Muscle of arm (tissue), 12 donors: Measurements from ENCODE around the gene CA12. TPM values are rescaled to one million over a fixed set of nuclear protein-coding genes. Genes with fewer than 3 reads are reported as not detected.

Source experiments
- DNase-seq: peaks from one replicate; pipeline ENCODE4 v3.0.0-alpha.2; 2013
- polyA plus RNA-seq, 12 donors: library from polyadenylated mRNA; unstranded; fragments of 120-200 nt; gene quantifications; one replicate each; pipeline ENCODE4 v1.2.1, GENCODE V29; 2013; ENCODE audit not compliant: insufficient read length in 12 of 12

The CA12 gene
- polyA plus RNA-seq, 12 donors: 0.88 to 11.3 (median 1.4) TPM; not detected in 1

DNA sequence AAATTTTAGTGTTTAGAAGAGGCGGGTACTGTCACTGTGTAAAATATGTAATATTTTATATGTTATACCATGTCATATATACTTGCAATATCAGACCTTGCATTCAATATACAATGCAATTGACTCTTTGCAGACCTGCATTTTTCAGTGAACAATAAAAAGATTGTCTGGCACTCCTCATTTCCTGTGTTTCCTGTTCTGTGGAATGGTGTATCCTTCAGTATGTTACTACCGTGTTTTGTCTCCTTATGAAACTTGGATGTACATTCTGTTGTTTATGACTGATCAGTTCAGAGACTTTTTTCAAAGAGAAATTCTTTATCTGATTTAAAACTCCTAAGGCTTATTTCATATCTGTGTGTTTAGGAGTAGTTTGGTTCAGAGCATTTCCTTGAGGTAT, 72.7 kb downstream of the CA12 start:
- no peak for DNase-seq

DNA sequence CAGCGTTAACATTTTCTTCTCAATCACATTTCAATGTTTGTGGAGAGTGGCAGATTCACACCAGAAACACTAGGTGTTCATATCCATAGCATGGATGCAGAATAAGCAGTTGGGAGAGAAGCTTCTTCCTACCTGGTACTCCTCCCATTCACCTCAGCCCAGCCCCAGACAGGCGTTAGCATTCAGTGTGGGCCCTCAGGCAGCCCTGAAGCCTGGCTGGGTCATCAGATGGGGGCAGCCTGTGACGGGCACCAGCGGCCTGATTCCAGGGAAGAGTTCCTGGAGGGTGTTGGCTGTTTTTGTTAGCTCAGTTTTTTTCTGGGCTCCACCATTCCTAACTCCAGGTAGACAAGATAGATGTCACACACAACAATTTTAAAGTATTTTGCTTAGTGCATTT, 73.2 kb downstream of the CA12 start:
- no peak for DNase-seq

DNA sequence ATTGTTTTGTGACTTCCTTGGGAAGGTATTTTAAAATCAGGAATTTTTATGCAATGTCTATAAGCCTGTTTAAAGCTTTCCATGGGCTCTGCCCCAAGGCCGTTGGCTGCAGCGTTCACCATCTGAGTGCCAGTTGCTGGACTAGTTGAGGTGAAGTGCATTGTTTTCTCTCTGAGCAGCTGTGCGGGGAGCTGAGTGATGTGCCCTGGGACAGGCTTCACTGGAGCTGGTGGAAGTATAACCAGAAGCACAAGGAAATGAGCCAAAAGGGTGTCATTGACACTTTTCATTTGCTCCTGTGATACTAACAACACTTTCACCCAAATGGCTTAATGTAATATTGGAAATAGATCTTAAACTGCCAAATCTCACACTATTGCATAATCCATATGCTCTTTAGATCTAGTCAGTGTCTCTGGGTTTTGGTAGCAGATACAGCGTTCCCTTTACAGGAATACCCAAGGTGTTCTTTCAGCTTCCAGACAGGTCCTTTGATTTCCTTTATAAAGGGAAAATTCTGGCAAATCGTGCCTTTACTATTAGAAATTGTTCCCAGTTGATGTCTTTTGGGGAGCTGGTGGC, 75.1 kb downstream of the CA12 start:
- DNase-seq: no peak

DNA sequence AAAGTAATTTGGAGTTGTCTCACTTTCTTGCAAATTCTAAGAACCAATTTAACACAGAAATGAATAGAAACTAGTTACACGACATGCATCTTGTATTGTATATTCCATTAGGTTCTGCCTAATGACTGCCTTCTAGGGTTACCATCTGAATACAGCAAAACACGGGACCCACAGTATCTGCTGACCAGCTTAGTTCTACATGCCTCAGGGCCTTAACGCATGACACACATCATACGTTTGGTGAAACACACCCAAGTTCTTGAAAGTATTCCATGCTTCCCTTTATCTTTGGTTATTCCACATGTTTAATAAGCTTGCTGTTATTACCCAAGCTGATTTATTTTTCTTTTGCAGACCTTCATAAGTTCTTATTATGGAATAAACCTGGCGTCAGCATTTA, 76.4 kb downstream of the CA12 start:
- no peak for DNase-seq

DNA sequence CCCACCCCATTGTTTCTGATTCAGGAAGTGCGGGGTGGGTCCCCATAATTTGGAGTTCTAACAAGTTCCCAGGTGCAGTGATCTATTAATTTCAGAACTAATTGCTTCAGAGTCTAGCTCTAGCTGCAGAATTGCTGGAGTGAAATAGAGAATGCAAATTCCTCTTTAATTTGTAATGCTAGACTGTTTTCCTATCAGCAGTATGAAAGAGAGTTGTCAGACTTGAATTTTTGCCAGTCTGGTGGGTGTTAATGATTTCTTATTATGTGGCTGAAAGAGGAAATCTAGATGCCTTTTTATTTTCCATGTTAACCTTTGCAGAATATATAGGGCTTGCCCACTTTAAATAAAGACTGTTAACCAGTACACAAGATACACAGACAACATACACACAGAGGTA, 80.6 kb downstream of the CA12 start:
- no peak for DNase-seq

DNA sequence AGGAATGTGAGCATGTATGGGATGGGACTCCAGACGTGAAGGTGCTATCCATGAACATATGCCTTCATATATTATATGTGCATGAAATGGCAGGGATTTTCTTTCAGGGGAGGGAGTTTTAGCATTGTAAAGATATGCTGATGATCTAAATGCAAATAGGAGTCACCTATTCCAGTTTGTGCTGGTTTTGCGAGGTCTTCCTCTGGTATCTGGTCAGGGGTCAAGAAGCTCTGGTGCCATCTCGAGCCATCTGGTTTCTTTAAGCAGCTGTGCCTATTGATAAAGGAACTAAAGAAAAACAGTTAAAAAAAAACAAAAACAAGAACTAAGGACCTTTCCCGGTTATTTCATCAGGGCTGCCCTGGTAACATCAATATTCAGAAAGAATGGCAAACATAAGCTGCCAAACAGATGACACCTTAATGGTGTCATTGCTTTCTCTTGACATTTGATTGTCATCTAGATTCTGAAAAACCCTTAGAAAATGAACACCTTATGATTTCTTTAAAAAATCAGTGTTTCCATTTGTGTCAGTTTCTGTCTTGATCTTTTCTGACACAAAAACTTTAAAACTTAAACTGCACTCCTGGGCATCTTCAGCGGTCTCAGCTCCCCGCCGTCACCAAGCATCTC, 81.6 kb downstream of the CA12 start:
- no peak for DNase-seq

DNA sequence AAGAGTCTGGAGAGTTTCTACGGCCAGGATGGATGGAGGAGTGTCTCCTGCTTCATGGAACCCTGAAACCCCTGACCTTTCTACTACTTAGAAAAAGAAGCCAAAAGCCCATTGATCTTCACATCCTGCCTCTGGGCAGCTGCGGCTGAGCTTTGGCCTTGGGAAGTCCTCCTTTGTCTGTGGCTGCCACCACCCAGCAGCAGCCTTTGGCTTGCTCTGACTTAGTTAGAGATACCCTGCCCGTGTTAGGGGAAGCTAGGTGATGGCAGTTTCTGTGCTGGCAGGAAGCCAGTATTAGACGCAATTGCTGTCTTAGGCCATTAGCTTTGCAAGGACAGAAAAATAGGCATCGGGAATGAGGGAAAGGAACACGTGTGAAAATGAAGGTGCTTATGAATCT, 85.5 kb downstream of the CA12 start:
- DNase-seq: no peak

DNA sequence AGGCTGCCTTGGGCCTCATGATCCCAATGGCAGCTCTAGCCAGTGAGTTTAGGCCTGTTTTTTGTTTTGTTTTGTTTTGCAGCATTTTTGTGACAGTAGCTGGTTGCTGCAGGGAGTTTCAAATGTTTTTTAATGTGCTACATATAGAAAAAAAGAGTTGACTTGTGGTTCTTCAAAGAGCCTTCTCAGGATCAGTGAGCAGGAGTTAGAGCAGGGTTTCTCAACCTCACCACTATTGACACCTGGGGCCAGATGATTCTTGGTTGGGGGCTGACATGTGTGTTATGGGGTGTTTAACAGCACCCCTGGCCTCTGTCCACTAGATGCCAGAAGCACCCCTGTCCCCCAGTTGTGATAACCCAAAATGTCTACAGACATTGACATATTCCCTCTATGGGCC, 86.3 kb downstream of the CA12 start:
- DNase-seq: no peak

DNA sequence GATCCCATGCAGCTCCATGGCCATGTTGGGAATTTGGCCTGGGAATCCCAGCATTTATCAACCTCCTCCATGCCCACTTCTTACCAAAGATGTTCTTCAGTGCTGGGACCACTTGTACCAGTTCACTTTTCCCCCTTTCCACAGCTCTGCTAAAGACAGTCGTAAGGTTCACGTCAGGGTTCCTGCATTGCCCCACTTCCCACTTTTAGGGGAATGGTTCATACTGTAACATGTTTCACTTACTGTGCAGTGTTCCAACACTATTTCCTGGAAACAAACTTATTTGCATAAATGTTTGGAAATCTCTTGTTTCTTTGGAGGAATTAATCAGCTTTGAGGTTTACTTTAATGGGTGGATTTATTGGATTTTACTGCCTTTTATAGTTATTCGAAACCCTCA, 87.3 kb downstream of the CA12 start:
- DNase-seq: no peak

DNA sequence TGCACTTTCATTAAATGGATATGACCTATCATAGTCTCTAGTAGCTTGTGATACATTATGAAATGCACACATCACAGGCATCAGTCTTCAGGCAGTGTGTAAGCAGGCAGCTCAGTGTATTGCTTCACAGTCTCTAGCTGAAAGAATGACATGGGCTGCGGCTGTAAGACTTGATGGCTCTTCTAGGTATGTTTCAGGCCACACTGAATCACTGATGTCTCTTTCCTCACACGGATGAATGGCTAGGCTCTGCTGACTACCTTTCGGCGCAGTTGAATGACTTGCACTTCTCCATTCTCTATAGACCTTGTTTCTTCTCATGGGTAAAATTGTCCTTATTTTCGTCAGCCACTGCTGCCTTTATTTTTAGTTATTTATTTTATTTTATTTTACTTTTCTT, 88.9 kb downstream of the CA12 start:
- DNase-seq: no peak

DNA sequence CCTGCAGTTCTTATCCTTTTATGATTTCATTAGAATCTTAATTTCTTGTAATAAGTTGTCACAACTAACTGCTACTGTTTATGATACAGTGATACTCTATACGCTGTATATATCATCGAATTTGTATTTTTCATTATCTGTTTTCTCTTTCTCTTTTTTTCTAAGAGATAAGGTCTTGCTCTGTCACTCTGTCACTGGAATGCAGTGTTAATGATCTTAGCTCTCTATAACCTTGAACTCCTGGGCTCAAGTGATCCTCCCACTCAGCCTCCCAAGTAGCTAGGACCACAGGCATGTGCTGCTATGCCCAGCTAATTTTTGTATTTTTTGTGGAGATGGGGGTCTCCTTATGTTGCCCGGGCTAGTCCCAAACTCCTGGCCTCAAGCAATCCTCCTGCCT, 89.4 kb downstream of the CA12 start:
- no peak for DNase-seq

DNA sequence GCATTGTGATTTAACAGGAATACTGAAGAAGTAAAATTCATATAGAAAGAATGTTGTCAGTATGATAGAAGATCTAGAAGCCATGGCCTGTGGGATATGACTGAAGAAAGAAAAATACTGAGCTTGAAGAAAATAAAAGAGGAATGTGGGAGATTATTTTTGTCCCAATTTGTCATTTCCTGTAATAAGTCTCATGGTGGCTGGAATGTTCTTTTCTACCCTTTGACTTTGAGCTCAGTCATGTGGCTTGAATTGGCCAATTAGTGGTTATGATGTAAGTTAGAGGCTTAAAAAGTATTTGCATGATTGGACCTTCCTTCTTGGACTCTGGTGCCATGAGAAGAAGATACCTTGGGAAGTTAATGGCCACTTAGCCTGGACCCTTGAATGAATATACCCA, 90.1 kb downstream of the CA12 start:
- DNase-seq: no peak

DNA sequence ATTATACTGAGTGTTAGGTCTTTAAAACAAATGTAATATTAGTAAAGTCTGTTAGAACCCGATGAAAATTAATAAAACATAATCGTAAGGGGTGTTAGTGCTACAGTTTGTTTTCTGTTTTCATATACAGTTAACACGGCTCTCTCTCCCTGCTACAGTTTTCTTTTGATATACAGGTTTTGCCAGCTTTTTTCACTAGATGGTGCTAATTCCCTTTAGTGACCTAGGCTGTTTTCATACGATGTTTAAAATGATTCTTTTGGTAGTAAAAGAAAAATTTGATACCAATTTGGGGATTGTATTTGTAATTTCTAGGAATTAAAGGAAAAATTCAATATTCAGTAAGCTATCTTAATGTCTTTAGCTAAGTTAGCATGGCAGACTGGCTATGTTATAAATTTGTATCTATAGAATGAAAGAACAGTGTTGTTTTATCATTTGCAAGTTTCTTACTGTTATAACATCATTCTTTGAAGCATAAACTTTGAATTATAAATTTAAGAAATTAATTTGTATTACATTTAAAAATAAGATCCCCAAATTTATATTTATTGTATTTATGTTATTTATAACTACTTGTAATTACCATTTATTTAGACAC, 92.8 kb downstream of the CA12 start:
- peak; percentile 63 for DNase-seq

DNA sequence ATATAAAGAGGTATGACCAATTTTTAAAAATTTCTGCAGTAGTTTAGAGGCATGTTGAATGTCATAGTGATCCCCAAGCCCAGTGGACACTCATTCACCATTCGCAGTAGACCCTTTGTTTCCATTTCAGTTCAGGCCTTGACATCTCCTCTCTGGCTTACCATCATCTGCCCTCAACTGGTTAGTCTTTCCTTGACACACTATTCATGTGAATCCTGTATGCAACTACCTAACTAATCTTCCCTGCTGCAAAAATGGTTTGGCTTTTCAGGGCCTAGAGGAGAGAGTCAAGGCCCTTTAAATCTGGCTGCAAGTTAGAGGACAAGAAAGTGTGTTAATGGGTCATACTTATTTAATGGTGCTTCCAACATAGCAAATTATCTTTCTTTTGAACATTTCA, 93.3 kb downstream of the CA12 start:
- DNase-seq: no peak

DNA sequence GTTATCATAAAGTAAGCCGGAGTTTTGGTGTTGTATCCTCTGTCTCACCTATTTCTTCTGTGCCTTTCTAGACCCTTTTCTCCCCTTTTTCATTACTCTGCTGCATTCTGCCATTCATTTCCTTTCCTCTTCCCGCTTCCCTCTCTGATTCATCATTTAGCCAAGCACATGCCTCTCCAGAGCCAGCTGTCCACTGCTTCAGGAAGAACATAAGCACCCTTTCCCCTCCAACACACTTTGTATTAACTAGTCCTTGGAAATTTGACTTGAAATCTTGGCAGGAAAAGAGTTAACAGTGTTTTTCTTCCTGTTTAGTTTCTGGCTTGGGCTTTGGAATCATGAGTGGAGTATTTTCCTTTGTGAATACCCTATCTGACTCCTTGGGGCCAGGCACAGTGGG, 94.5 kb downstream of the CA12 start:
- DNase-seq: no peak

DNA sequence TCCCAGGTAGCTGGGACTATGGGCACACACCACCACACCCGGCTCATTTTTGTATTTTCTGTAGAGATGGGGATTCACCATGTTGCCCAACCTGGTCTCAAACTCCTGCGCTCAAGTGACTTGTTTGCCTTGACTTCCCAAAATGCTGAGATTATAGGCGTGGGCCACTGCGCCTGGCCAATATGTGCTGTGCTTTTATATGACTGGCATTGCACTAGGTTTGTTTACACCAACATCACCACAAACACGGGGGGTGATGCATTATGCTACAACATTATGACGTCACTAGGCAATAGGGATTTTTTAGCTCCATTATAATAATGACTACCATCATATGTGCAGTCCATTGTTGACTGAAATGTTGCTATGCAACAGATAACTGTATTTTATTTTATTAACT, 97.3 kb downstream of the CA12 start:
- DNase-seq: no peak

DNA sequence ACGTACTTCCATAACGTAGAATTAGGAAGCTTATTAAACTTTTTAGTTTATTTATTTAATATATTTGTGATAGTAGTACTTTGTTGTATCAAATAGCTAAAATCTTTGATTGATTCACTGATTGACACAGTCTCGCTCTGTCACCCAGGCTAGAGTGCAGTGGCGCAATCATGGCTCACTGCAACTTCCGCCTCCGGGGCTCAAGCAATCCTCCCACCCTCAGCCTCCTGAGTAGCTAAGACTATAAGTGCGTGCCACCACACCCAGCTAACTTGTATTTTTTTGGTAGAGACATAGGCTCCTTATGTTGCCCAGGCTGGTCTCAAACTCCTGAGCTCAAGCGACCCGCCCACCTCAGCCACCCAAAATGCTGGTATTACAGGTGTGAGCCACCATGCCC, 98.5 kb downstream of the CA12 start:
- DNase-seq: no peak

DNA sequence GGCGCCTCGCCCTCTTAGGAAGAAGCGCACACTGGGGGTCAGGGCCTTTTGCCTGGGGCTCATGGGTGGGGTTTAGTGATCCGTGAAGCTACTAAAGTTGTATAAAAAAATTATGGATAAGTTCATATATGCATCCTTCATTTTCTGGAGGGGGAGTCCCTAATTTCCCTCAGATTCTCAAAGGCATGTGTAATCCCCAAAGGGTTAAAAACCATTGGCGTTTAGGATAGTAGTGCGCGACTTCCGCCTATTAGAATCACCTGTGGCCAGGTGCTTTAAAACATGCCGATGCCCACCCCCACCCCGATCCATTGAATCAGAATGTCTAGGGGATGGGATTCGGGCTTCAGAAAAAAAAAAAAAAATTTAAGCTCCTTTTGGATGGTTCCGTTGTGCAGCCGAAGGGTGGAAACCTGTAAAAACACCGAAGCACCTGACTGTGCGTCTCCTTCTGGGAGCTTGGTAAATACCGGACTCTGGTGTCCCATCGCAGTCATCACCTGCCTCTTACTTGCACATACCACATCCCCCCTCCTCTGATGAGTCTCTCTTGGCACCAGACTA, 103.7 kb downstream of the CA12 start:
- DNase-seq: peak; percentile 21

DNA sequence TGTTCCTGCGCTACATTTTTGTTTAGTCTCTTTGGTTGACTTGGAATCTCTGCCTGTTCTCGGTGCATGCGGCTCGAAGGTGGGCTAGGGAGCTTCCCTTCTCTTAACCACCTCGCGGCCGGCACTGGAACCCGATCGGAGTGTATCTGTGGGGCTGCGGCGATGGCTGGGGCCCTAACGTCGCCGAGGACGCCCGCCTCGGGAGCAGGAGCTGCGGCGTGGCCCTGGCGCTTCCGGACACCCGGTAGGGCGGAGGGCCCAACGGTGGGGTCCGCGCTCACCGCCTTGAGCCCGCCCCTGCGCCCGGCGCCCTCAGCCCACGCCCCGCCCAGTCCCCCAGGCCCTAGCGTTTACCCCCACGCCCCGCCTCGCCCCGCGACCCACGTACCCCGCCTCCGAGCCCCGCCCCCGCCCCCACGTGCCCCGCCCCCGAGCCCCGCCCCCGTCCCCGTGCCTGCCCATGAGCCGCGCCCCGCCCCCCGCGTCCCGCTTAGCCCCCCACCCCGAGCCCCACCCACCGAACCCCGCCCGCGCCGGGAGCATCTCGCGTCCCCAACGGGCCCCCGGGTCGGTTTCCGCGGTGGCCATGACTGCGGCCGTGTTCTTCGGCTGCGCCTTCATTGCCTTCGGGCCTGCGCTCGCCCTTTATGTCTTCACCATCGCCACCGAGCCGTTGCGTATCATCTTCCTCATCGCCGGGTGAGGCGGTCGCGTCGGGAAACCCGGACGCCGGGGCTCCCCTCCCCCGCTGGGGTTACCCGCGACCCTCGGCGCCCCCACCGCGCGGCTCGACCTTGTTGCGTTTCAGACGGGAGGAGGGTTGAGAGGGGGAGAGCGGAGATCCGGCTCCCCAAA, 104.4 kb downstream of the CA12 start, which contains the start of gene APH1B:
TSS of gene APH1B (plus strand) at position 568 of the 855 bp plus-strand sequence. CDS start at position 587, 19 bp downstream.
- peak; percentile 72 for DNase-seq

DNA sequence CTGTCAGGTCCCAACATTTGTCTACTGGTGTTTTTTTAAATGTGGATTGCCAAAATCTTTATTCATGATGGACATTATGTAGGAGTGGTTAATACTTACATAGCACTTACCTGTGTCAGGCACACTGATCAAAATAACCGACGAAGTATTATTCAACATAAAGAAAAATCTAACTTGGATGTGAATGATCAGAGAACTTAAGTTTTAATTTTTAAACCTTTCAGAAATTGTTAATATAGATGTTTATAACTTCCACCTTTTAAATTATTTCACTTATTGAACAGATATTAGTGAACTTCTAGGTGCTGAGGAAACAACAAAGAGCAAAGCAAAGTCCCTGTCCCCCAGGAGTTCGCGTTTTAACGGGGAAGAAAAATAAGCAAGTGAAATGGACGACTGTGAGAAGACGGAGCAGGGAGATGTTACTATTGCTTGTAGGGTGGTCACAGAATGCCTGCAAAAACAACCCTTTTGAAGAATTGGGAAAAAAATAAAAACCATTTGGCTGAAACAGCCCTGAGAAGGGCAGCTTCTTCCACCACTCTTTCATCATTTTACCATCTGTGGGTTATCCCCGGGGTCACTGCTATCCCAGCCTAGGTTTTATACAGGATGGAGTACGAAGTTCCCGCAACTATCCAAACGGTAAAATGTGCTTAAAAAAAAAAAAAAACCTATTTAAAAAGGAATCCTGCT, 105.2 kb downstream of the CA12 start:
- no peak for DNase-seq

DNA sequence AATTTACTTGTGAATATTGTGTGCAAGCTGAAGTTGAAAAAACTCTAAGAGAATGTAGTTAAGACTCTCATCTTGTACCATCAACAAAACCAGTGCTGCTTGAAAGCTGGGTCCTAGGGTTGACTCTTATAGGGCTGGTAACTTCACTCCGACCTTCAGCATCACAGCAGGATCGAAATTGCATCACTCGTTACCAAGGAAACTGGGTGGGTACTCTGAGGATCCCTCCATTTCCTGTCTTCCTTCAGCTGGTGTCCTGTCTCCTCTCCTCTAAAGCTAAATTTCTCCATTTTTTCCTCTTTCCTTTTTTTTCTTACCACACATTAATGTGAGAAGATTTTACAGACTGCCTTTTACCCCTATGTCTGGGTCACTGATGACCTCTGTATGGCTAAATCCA, 107.2 kb downstream of the CA12 start:
- DNase-seq: no peak
